Astrocyte (in vitro differentiated cells and primary cell): ENCODE data around the gene KRTAP19-2. TPM values are rescaled to one million over a fixed set of nuclear protein-coding genes. Genes with fewer than 3 reads are reported as not detected.

ENCODE experiments used
- DNase-seq: peaks from one replicate; pipeline ENCODE4 v3.0.0-alpha.2; 2010; ENCODE audit warnings: low read depth
- FAIRE-seq: peaks from 2 replicates; lab custom pipeline; 2011; peaks lifted over from hg19 to GRCh38; lab: Jason Lieb, UNC
- H2AFZ ChIP-seq: 2 replicates; pipeline ENCODE4 v1.6.0; 2012; ENCODE audit warnings: low read depth, low read length, inconsistent platforms
- H3K27ac ChIP-seq: 2 replicates; pipeline ENCODE4 v1.5.1; 2011; ENCODE audit warnings: low read depth, low read length, inconsistent platforms
- H3K27me3 ChIP-seq: 2 replicates; pipeline ENCODE4 v1.6.0; 2011; ENCODE audit warnings: low read length, inconsistent platforms; ENCODE audit not compliant: insufficient read depth
- H3K36me3 ChIP-seq: 2 replicates; pipeline ENCODE4 v1.5.1; 2011; ENCODE audit warnings: low read length, inconsistent platforms; ENCODE audit not compliant: insufficient read depth
- H3K4me1 ChIP-seq: 2 replicates; pipeline ENCODE4 v1.5.1; 2011; ENCODE audit warnings: low read length, inconsistent platforms; ENCODE audit not compliant: insufficient read depth
- H3K4me2 ChIP-seq: 2 replicates; pipeline ENCODE4 v1.6.0; 2012; ENCODE audit warnings: low read length, inconsistent platforms
- H3K4me3 ChIP-seq: 2 replicates; pipeline ENCODE4 v1.5.1; 2011; ENCODE audit warnings: low read depth, mild to moderate bottlenecking, low read length, inconsistent platforms; ENCODE audit not compliant: insufficient read depth
- H3K79me2 ChIP-seq: 2 replicates; pipeline ENCODE4 v1.6.0; 2012; ENCODE audit warnings: mild to moderate bottlenecking, low read length, inconsistent platforms; ENCODE audit not compliant: insufficient read depth
- H3K9ac ChIP-seq: 2 replicates; pipeline ENCODE4 v1.6.0; 2012; ENCODE audit warnings: mild to moderate bottlenecking, low read length, inconsistent platforms
- H3K9me3 ChIP-seq: 2 replicates; pipeline ENCODE4 v1.5.1; 2012; ENCODE audit warnings: low read depth, mild to moderate bottlenecking, low read length, inconsistent platforms; ENCODE audit not compliant: insufficient read depth
- H4K20me1 ChIP-seq: 2 replicates; pipeline ENCODE4 v1.6.0; 2012; ENCODE audit warnings: low read length, inconsistent platforms; ENCODE audit not compliant: insufficient read depth
- H3K27ac Mint-ChIP-seq: one replicate; pipeline ENCODE4 v1.8.0; 2021; ENCODE audit warnings: mild to moderate bottlenecking, mixed read lengths; ENCODE audit not compliant: unreplicated experiment
- H3K27me3 Mint-ChIP-seq: one replicate; pipeline ENCODE4 v1.8.0; 2021; ENCODE audit warnings: low read depth, mixed read lengths; ENCODE audit not compliant: unreplicated experiment
- H3K36me3 Mint-ChIP-seq: one replicate; pipeline ENCODE4 v1.8.0; 2021; ENCODE audit warnings: low read depth, mixed read lengths; ENCODE audit not compliant: unreplicated experiment
- H3K4me1 Mint-ChIP-seq: one replicate; pipeline ENCODE4 v1.8.0; 2021; ENCODE audit warnings: low read depth, mixed read lengths; ENCODE audit not compliant: unreplicated experiment
- H3K4me3 Mint-ChIP-seq: one replicate; pipeline ENCODE4 v1.8.0; 2021; ENCODE audit warnings: mild to moderate bottlenecking, moderate library complexity, mixed read lengths; ENCODE audit not compliant: unreplicated experiment
- H3K9me3 Mint-ChIP-seq: one replicate; pipeline ENCODE4 v1.8.0; 2021; ENCODE audit warnings: mild to moderate bottlenecking, mixed read lengths; ENCODE audit not compliant: unreplicated experiment
- EZH2 ChIP-seq: IDR thresholded peaks from 2 replicates; pipeline ENCODE4 v1.6.1; 2012; ENCODE audit warnings: mild to moderate bottlenecking, low read length, inconsistent platforms; ENCODE audit not compliant: insufficient read depth
- total RNA-seq: library from RNA; stranded (reverse); gene quantifications from 2 replicates; pipeline ENCODE4 v1.2.1, GENCODE V29; 2021
- TF ChIP-seq, protein P1 (sequence below): IDR thresholded peaks from 2 replicates; pipeline ENCODE4 v1.5.1; 2011; ENCODE audit warnings: low read depth, mild to moderate bottlenecking, inconsistent platforms, low read length, moderate library complexity; ENCODE audit not compliant: insufficient read depth

Gene KRTAP19-2
- total RNA-seq, 1 donor from 2014 or later, result not detected

DNA sequence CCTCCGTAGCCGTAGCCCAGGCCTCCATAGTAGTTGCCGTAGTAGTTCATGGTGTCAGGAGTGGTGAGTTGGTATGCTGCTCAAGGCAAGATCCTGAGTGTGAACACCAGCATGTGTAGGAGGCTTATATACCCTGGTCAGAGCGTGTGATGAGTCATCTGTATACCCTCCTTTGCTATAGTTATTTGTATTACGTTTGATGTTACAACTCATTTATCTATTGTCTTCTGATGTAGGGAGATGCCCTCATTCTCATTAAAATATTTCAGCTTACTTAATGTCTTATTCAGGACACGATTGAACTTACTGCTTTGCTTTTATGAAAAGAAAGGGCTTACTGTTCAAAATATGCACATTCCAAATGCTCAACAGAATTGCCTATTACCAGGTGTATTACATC lies 14.8 kb upstream of the KRTAP19-2 start, which contains the start of gene KRTAP19-5:
TSS of gene KRTAP19-5 (minus strand) at position 101 of the 400 bp plus-strand sequence. CDS start at position 50, 51 bp downstream.
- Histone ChIP-seq H3K27me3 (no peaks in the 10 kb centered on the region), H4K20me1 (no peaks in the 10 kb centered on the region), H3K36me3 (no peaks in the 10 kb centered on the region), H3K9ac (no peak within 1 kb of the TSS), H3K79me2 (no peaks in the 10 kb centered on the region), H3K27ac (no peak within 1 kb of the TSS), H2AFZ (no peak within 1 kb of the TSS), H3K4me1 (no peaks in the 10 kb centered on the region), H3K9me3 (peaks cover 6% of the 10 kb centered on the region), H3K4me3 (no peak within 1 kb of the TSS), H3K4me2 (no peak within 1 kb of the TSS)
- FAIRE-seq (no peak), DNase-seq (no peak)
- Mint-ChIP-seq H3K27me3 (no peaks in the 10 kb centered on the region), H3K4me3 (no peak within 1 kb of the TSS), H3K27ac (no peak within 1 kb of the TSS), H3K9me3 (no peaks in the 10 kb centered on the region), H3K4me1 (no peaks in the 10 kb centered on the region), H3K36me3 (no peaks in the 10 kb centered on the region)
- TF ChIP-seq, protein P1, sequence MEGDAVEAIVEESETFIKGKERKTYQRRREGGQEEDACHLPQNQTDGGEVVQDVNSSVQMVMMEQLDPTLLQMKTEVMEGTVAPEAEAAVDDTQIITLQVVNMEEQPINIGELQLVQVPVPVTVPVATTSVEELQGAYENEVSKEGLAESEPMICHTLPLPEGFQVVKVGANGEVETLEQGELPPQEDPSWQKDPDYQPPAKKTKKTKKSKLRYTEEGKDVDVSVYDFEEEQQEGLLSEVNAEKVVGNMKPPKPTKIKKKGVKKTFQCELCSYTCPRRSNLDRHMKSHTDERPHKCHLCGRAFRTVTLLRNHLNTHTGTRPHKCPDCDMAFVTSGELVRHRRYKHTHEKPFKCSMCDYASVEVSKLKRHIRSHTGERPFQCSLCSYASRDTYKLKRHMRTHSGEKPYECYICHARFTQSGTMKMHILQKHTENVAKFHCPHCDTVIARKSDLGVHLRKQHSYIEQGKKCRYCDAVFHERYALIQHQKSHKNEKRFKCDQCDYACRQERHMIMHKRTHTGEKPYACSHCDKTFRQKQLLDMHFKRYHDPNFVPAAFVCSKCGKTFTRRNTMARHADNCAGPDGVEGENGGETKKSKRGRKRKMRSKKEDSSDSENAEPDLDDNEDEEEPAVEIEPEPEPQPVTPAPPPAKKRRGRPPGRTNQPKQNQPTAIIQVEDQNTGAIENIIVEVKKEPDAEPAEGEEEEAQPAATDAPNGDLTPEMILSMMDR, result no peak
- TF ChIP-seq EZH2, result no peak

DNA sequence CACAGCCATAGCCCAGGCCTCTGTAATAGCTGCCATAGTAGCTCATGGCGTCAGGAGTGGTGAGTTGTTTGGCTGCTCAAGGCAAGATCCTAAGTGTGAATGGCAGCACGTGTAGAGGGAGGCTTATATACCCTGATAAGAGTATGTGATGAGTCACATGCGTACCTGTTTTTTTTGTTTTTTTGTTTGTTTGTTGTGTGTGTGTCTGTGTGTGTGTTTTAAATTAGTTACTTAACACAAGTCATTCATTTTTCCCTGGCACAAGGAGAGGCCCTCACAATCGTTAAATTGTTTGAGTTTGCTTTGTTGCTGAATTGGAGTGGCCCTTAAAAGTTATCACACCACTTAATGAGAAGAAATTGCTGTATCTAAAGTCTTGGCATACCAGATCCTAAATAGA lies 9.8 kb upstream of the KRTAP19-2 start, which contains the start of gene KRTAP19-4:
TSS of gene KRTAP19-4 (minus strand) at position 101 of the 400 bp plus-strand sequence. CDS start at position 46, 55 bp downstream.
- Mint-ChIP-seq H3K27me3 (no peaks in the 10 kb centered on the region), H3K36me3 (no peaks in the 10 kb centered on the region), H3K4me3 (no peak within 1 kb of the TSS), H3K27ac (no peak within 1 kb of the TSS), H3K9me3 (no peaks in the 10 kb centered on the region), H3K4me1 (no peaks in the 10 kb centered on the region)
- FAIRE-seq (no peak), DNase-seq (no peak)
- Histone ChIP-seq H3K9ac (no peak within 1 kb of the TSS), H4K20me1 (no peaks in the 10 kb centered on the region), H3K27ac (no peak within 1 kb of the TSS), H3K4me1 (no peaks in the 10 kb centered on the region), H3K27me3 (no peaks in the 10 kb centered on the region), H3K4me3 (no peak within 1 kb of the TSS), H2AFZ (no peak within 1 kb of the TSS), H3K4me2 (no peak within 1 kb of the TSS), H3K79me2 (no peaks in the 10 kb centered on the region), H3K9me3 (peaks cover 6% of the 10 kb centered on the region), H3K36me3 (no peaks in the 10 kb centered on the region)
- TF ChIP-seq EZH2, result no peak
- TF ChIP-seq, protein P1, result no peak

DNA sequence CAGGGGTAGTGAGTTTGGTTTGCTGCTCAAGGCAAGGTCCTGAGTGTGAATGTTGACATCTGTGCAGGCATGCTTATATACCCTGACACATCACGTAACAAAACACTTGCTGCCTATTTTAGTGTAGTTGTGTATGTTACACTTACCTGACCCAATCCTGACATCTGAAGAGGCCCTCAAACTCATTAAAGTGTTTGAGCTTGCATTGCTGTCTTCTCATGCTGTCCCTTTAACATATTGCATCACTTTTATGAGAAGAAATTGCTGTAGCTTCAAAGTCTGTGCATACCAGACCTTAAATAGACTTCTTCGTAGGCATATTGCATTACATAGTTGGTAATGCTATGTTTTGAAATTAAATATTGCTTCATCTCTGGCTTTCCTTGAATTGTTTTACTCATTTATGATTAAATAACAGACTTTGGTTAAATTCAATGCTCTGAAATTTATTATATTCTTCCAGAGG lies 4.8 kb upstream of the KRTAP19-2 start, which contains the start of gene KRTAP19-3:
TSS of gene KRTAP19-3 (minus strand) at position 51 of the 466 bp plus-strand sequence. CDS start 56 bp downstream, outside the sequence.
- Histone ChIP-seq H2AFZ (no peak within 1 kb of the TSS), H3K4me3 (no peak within 1 kb of the TSS), H3K4me2 (no peak within 1 kb of the TSS), H3K9me3 (peaks cover 2% of the 10 kb centered on the region), H4K20me1 (no peaks in the 10 kb centered on the region), H3K27me3 (no peaks in the 10 kb centered on the region), H3K4me1 (no peaks in the 10 kb centered on the region), H3K9ac (no peak within 1 kb of the TSS), H3K79me2 (no peaks in the 10 kb centered on the region), H3K36me3 (no peaks in the 10 kb centered on the region), H3K27ac (no peak within 1 kb of the TSS)
- DNase-seq, result no peak
- FAIRE-seq, result no peak
- H3K4me1 Mint-ChIP-seq, result no peaks in the 10 kb centered on the region
- no peak within 1 kb of the TSS for H3K27ac Mint-ChIP-seq
- no peak within 1 kb of the TSS for H3K4me3 Mint-ChIP-seq
- H3K9me3 Mint-ChIP-seq, result no peaks in the 10 kb centered on the region
- TF ChIP-seq, protein P1, result no peak
- no peak for TF ChIP-seq EZH2
- H3K27me3 Mint-ChIP-seq, result no peaks in the 10 kb centered on the region
- H3K36me3 Mint-ChIP-seq, result no peaks in the 10 kb centered on the region
